ENCODE results near the gene PLA2G4E.

- TF ChIP-seq HBP1 (CRISPR knock-in tag; IDR thresholded peaks at IDR 0.05; ENCODE audit: low read depth) (no peak), ISL2 (CRISPR knock-in tag; IDR thresholded peaks at IDR 0.05) (no peak), HCFC1 (IDR thresholded peaks at IDR 0.05; ENCODE audit: low read depth, low read length) (no peak), MNT (IDR thresholded peaks at IDR 0.05) (no peak)
- TF ChIP-seq, protein P1, sequence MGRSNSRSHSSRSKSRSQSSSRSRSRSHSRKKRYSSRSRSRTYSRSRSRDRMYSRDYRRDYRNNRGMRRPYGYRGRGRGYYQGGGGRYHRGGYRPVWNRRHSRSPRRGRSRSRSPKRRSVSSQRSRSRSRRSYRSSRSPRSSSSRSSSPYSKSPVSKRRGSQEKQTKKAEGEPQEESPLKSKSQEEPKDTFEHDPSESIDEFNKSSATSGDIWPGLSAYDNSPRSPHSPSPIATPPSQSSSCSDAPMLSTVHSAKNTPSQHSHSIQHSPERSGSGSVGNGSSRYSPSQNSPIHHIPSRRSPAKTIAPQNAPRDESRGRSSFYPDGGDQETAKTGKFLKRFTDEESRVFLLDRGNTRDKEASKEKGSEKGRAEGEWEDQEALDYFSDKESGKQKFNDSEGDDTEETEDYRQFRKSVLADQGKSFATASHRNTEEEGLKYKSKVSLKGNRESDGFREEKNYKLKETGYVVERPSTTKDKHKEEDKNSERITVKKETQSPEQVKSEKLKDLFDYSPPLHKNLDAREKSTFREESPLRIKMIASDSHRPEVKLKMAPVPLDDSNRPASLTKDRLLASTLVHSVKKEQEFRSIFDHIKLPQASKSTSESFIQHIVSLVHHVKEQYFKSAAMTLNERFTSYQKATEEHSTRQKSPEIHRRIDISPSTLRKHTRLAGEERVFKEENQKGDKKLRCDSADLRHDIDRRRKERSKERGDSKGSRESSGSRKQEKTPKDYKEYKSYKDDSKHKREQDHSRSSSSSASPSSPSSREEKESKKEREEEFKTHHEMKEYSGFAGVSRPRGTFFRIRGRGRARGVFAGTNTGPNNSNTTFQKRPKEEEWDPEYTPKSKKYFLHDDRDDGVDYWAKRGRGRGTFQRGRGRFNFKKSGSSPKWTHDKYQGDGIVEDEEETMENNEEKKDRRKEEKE (IDR thresholded peaks at IDR 0.05): no peak
Observed at GRCh38 chr15:41994171-41994650, 26.6 kb downstream of the PLA2G4E start.

All from HepG2 (cell line).